Esophagus muscularis mucosa (tissue), 4 donors: ENCODE measurements around the gene TMX1. TPM values are rescaled to one million over a fixed set of nuclear protein-coding genes. Genes with fewer than 3 reads are reported as not detected.

ENCODE experiments used
- DNase-seq: peaks from one replicate; pipeline ENCODE4 v3.0.0-alpha.2; 2017; ENCODE audit errors: extremely low spot score
- H3K27ac ChIP-seq, 4 donors: fragments of 200-600 bp; sonication (generic); replicated peaks in 1 of 4; 1 replicate in 3 of 4; 2 replicates in 1 of 4; pipeline ENCODE4 v1.5.1; 2016 to 2019; ENCODE audit warnings: mild to moderate bottlenecking in 1 of 4
- H3K27me3 ChIP-seq, 4 donors: fragments of 200-600 bp; sonication (generic); one replicate each; pipeline versions ENCODE4 v1.5.1 to v1.6.0; 2016 to 2019
- H3K36me3 ChIP-seq, 4 donors: fragments of 200-600 bp; sonication (generic); one replicate each; pipeline ENCODE4 v1.5.1; 2016 to 2019
- H3K4me1 ChIP-seq, 4 donors: fragments of 200-600 bp; sonication (generic); one replicate each; pipeline ENCODE4 v1.5.1; 2016 to 2019
- H3K4me3 ChIP-seq, 4 donors: fragments of 200-600 bp; sonication (generic); 1 replicate in 2 of 4; 2 replicates in 2 of 4; pipeline ENCODE4 v1.5.1; 2016 to 2019; ENCODE audit warnings: mild to moderate bottlenecking in 4 of 4, moderate library complexity in 1 of 4
- H3K9me3 ChIP-seq, 4 donors: fragments of 200-600 bp; sonication (generic); 1 replicate in 3 of 4; 2 replicates in 1 of 4; pipeline ENCODE4 v1.5.1; 2016 to 2019
- CTCF ChIP-seq, 3 experiments: fragments of 200-600 bp in 2 of 3; fragments of 450-650 bp in 1 of 3; sonication (generic) in 2 of 3; IDR thresholded peaks; one replicate each; pipeline ENCODE4 v1.5.1; 2017 to 2019; ENCODE audit warnings: antibody characterized with exemption in 3 of 3, mild to moderate bottlenecking in 2 of 3, moderate library complexity in 1 of 3
- EP300 ChIP-seq: sonication (generic); formaldehyde crosslinking; IDR thresholded peaks from one replicate; pipeline ENCODE4 v1.6.1; 2017; ENCODE audit warnings: antibody characterized with exemption
- POLR2A ChIP-seq: fragments of 450-650 bp; IDR thresholded peaks from one replicate; pipeline ENCODE4 v1.6.1; 2017; ENCODE audit warnings: antibody characterized with exemption, moderate library complexity, mild to moderate bottlenecking, low read depth
- POLR2AphosphoS5 ChIP-seq, 2 donors: sonication (generic); formaldehyde crosslinking; IDR thresholded peaks; one replicate each; pipeline ENCODE4 v1.6.1; 2017; ENCODE audit warnings: antibody characterized with exemption in 2 of 2
- WGBS: methylation state at CpG from one replicate; pipeline ENCODE4 v1.1.5; 2018; 5-methylcytosine and 5-hydroxymethylcytosine counted together
- intact Hi-C: fragments of 100-400 bp; cut with DNase I; formaldehyde crosslinking; loops from one replicate; pipeline ENCODE4 v1.15.1; 2023
- total RNA-seq, 4 donors: library from RNA; depleted of rRNA; stranded (reverse); fragments of >200 nt; gene quantifications; one replicate each; pipeline versions ENCODE4 v1.1.0 to v1.2.1, GENCODE V29; 2016

The TMX1 gene
- total RNA-seq, 4 donors from 2014 or later: 17.6 to 24.1 (median 22.6) TPM

GRCh38 chr14:51240804-51241380 is 845 bp downstream of the TMX1 start:
- intact Hi-C loops: no loop called here
- Histone ChIP-seq H3K36me3 (peaks cover 0 to 7% (median under 1%) of the 10 kb centered on the region in 4 donors), H3K4me1 (peaks cover 5 to 26% (median 24%) of the 10 kb centered on the region in 4 donors), H3K27me3 (no peaks in the 10 kb centered on the region), H3K27ac (peak overlapping the region; percentile 79 to 88 (median 83)), H3K9me3 (no peaks in the 10 kb centered on the region), H3K4me3 (peak overlapping the region; percentile 79 to 94 (median 87))
- TF ChIP-seq POLR2A (no peak), EP300 (no peak), CTCF (IDR thresholded peaks at IDR 0.05) (no peak), POLR2AphosphoS5 (IDR thresholded peaks at IDR 0.05) (no peak)
- DNase-seq: no peak
- 18% methylated on average over 10 of the region's 10 CpGs for WGBS

- Histone ChIP-seq H3K27me3 (no peaks in the 10 kb centered on the region), H3K9me3 (no peaks in the 10 kb centered on the region), H3K36me3 (peaks cover 3 to 22% (median 10%) of the 10 kb centered on the region in 4 donors), H3K4me1 (peaks cover 5 to 26% (median 24%) of the 10 kb centered on the region in 4 donors), H3K4me3 (no peak overlapping the region), H3K27ac (no peak overlapping the region)
- whole genome bisulfite sequencing: 67% methylated on average over 7 of the region's 7 CpGs
- TF ChIP-seq POLR2AphosphoS5 (IDR thresholded peaks at IDR 0.05) (no peak), CTCF (IDR thresholded peaks at IDR 0.05) (no peak), POLR2A (no peak), EP300 (no peak)
- DNase-seq: no peak
- intact Hi-C loops: no loop called here
Observed at GRCh38 chr14:51242545-51243490, 2.8 kb downstream of the TMX1 start.

- no peak for DNase-seq
- no peaks in the 10 kb centered on the region for H3K9me3 ChIP-seq
- no peak for TF ChIP-seq POLR2AphosphoS5 (IDR thresholded peaks at IDR 0.05)
- H3K27ac ChIP-seq: no peak overlapping the region
- WGBS: 98% methylated on average over 5 of the region's 5 CpGs
- peaks cover 5 to 21% (median 19%) of the 10 kb centered on the region in 4 donors for H3K4me1 ChIP-seq
- intact Hi-C loops: no loop called here
- no peak overlapping the region for H3K4me3 ChIP-seq
- H3K27me3 ChIP-seq: no peaks in the 10 kb centered on the region
- H3K36me3 ChIP-seq: peaks cover 12 to 39% (median 20%) of the 10 kb centered on the region in 4 donors
Observed at GRCh38 chr14:51244591-51244990, 4.5 kb downstream of the TMX1 start.

GRCh38 chr14:51246032-51246431 is 6.0 kb downstream of the TMX1 start:
- Histone ChIP-seq H3K9me3 (no peaks in the 10 kb centered on the region), H3K4me1 (peaks cover 5 to 21% (median 18%) of the 10 kb centered on the region in 4 donors), H3K27me3 (no peaks in the 10 kb centered on the region), H3K36me3 (peaks cover 22 to 53% (median 32%) of the 10 kb centered on the region in 4 donors), H3K27ac (no peak overlapping the region), H3K4me3 (no peak overlapping the region)
- TF ChIP-seq EP300: no peak
- TF ChIP-seq CTCF (IDR thresholded peaks at IDR 0.05): no peak
- no peak for TF ChIP-seq POLR2A
- 68% methylated on average over 4 of the region's 4 CpGs for whole genome bisulfite sequencing
- DNase-seq: no peak
- intact Hi-C loops: no loop called here
